Erythroblast (primary cell): ENCODE data around the gene AWAT1.
"Not testable (repeated sequence)": the region's sequence is repeated elsewhere in the genome, so short reads cannot be mapped to it uniquely, and the experiment has no call there.

Source experiments
- DNase-seq, 2 experiments: peaks; one replicate each; lab custom pipeline; 2025; lab: John Stamatoyannopoulos, UW
- GATA1 ChIP-seq: IDR thresholded peaks from 2 replicates; pipeline ENCODE4 v1.6.1; 2011; ENCODE audit warnings: low read depth, mild to moderate bottlenecking, control low read depth, low read length, moderate library complexity
- POLR2A ChIP-seq: IDR thresholded peaks from 2 replicates; pipeline ENCODE4 v1.6.1; 2011; ENCODE audit warnings: mild to moderate bottlenecking, low read length

The AWAT1 gene

GRCh38 chrX:70234355-70234754 lies at the start of gene AWAT1:
Gene AWAT1 (plus strand): TSS chrX:70234655. CDS start chrX:70234696, 41 bp downstream.
- DNase-seq = no peak
- TF ChIP-seq POLR2A = no peak
- no peak for TF ChIP-seq GATA1

DNA sequence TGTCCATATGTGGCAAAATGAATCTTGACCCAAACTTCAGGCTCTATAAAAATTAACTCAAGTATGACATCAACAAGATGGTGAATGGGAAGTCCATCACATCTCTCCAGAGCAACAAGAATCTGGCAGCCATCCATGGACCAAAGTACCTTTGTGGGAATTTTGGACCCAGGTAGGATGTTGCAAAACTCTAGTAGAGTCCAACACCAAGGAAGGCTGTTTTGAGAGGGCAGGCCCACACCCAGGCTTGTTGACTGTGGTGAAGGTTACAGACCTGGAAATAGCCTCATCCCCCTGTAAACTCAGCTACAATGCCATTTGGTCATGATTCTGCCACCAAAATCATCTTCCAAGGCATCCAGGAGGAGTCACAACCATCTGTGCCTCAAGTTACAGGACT lies 44.2 kb upstream of the AWAT1 start:
- TF ChIP-seq GATA1 (no peak), POLR2A (no peak)
- no peak for DNase-seq

DNA sequence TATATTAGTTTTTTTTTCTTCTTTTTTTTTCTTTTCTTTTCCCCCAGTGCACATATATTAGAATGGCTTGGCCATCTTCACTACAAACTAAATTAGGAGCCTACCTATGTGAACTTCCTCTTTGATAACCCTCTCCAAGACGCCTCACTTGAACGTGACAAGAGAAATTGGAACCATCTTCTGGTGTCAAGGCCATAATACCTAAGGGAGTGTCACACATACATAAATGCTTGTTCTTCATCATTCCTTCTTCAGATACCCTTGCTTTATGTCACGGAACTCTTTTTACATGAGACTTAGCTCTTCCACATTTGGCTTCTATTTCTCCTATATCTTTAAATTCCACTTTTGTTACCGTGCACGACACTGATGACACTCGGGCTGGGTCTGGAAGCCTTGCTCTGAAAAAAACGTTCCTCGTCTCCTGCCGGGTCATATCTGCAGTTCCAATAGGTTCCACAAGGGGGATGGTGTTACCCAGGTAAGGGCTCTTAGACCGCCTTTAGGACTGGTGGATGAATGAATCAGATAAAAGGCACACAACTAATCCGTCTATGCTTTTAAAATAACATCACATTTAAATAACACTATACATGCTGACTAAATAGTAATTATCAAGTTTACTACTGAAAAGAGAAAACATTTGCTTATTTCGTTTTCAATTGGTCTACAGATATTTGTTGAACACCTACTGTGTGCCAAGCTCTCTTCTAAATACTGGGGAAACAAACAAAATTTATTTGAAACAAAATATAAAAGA lies 37.3 kb upstream of the AWAT1 start:
- no peak for TF ChIP-seq GATA1
- TF ChIP-seq POLR2A = no peak
- DNase-seq = peak; percentile 45 to 62

DNA sequence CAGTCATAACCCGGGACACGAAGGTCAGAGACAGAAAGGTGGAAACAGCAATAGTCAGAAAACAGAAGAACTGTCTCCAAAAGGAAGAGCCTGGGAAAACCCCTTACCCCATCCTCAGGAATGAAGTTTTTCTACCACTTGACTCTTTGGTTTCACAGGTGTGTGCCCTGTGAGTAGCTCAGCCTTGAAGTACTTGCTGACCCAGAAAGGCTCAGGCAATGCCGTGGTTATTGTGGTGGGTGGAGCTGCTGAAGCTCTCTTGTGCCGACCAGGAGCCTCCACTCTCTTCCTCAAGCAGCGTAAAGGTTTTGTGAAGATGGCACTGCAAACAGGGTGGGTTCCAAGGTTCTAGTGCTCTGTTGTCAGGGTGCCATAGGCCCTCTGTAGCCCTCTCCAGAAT lies 32.7 kb upstream of the AWAT1 start:
- no peak for DNase-seq
- TF ChIP-seq GATA1 (no peak), POLR2A (no peak)

GRCh38 chrX:70208479-70208878 lies 26.0 kb upstream of the AWAT1 start:
- no peak for DNase-seq

GRCh38 chrX:70209570-70209969 lies 24.9 kb upstream of the AWAT1 start:
- DNase-seq = not testable (repeated sequence)

More at GRCh38 chrX:70208479-70208878, 26.0 kb upstream of the AWAT1 start:
- no peak for TF ChIP-seq POLR2A

DNA sequence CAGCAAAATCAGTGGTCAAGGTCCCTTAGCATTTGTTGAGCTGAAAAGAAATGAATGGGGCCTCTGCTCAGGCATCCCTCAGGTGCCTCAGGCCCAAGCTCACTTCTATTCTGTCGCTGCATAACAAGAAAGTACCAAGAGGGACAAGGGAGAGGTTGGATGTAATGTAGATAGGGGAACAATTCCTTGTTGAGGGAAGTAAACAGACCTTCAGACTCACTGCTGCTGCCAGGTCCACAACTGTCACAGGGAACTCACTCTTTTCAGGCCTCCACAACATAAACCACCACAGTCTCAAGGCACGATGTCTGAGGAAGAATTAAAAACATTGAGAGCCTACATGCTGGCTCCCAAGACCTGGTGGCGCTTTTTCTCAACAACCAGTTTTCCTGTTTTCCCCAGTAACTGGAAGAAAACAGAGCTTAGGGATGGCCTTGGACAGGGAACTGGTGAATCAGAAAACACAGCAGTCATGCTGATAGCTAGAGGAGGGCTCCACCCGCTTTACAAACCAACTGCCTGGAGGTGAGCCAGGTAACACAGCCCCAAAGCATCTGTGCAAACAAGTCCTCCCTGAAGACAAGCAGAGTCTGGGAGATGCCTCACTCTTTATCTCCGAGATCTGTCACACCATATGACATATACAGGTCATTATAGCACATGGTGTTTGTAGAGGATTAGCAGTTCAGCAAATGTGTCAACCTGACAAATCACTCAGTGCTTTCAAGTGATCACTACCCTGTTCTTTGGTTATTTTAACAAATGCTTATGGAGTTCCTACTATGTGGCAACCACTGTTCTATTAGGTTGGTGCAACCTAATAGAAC lies 14.3 kb upstream of the AWAT1 start:
- peak; percentile 13 to 21 for DNase-seq
- TF ChIP-seq POLR2A (no peak), GATA1 (no peak)

GRCh38 chrX:70226048-70226447 lies 8.4 kb upstream of the AWAT1 start:
- DNase-seq = no peak
- no peak for TF ChIP-seq POLR2A

GRCh38 chrX:70226687-70227086 lies 7.8 kb upstream of the AWAT1 start:
- TF ChIP-seq GATA1 (no peak), POLR2A (no peak)
- no peak for DNase-seq

DNA sequence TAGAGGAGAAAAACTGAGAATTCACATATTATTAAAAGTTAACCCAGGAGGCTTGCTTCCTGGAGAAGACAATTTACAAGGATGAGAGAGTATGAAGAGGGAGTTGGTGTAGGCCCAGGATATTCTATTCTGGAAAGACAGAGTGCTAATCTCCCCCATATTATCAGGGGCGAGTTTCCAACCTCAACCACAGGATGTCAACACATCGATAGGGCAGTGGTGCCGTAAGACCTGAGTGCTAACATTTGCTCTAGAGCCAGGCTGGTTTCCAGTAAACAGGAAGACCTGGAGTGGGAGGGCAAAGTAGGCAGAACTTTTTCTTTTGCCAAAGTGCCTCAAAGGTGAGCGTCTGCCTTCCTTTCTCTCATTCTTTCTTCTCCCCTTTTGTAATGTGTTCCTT lies 2.8 kb upstream of the AWAT1 start:
- DNase-seq = no peak
- no peak for TF ChIP-seq POLR2A
- no peak for TF ChIP-seq GATA1

GRCh38 chrX:70240751-70241150 lies 6.3 kb downstream of the AWAT1 start:
- peak in 1 of 2 experiments; percentile 40 for DNase-seq
- TF ChIP-seq GATA1 = no peak
- TF ChIP-seq POLR2A = no peak

GRCh38 chrX:70241501-70241900 lies 7.0 kb downstream of the AWAT1 start:
- TF ChIP-seq GATA1 = no peak
- TF ChIP-seq POLR2A = no peak
- DNase-seq = no peak

- DNase-seq = not testable (repeated sequence)
Observed at GRCh38 chrX:70243601-70244000, 9.1 kb downstream of the AWAT1 start.

GRCh38 chrX:70244881-70245280 lies 10.4 kb downstream of the AWAT1 start:
- no peak for TF ChIP-seq POLR2A
- TF ChIP-seq GATA1 = no peak
- no peak for DNase-seq

DNA sequence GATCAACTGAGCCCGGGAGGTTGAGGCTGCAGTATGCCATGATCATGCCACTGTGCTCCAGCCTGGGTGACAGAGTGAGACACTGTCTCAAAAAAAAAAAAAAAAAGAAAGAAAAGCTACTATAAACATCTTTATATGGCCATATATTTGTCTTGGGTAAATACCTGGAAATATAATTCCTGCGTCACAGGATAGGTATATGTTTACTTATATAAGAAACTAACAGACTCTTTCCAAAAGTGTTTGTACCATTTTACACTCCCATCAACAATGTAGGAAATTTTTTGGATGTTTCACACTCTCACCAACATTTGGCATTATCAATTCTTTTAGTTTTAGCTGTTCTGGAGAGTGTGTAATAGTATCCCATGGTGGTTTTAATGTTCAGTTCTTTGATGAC lies 12.8 kb downstream of the AWAT1 start:
- no peak for TF ChIP-seq GATA1
- TF ChIP-seq POLR2A = no peak
- DNase-seq = no peak

- no peak for TF ChIP-seq GATA1
- no peak for TF ChIP-seq POLR2A
- DNase-seq = no peak
Observed at GRCh38 chrX:70252491-70252890, 18.0 kb downstream of the AWAT1 start.
